Activated naive CD4-positive, alpha-beta T cell treated with anti-CD3 and anti-CD28 coated beads, Interleukin-2, amount 50 U/mL, for 16 hours (primary cell): ENCODE results near the gene C17orf107.

Source experiments
- DNase-seq: peaks from one replicate; pipeline ENCODE4 v3.0.0-alpha.2; 2020

C17orf107 gene

GRCh38 chr17:4951486-4951885 is 52.1 kb downstream of the C17orf107 start:
- no peak for DNase-seq
